AG04450 (cell line): ENCODE data around the gene DHX38. TPM values are rescaled to one million over a fixed set of nuclear protein-coding genes. Genes with fewer than 3 reads are reported as not detected.

Experiments
- CTCF ChIA-PET: fragments of 300-600, 350-600 bp; formaldehyde crosslinking; extraction: SDS; loops from one replicate; lab custom pipeline; 2022; ENCODE audit warnings: antibody characterized with exemption, inconsistent platforms; lab: Charles Lee
- POLR2A ChIA-PET: fragments of 350-600 bp; formaldehyde crosslinking; extraction: SDS; loops from one replicate; lab custom pipeline; 2021; ENCODE audit warnings: antibody characterized with exemption, inconsistent platforms; lab: Yijun Ruan, JAX
- DNase-seq: peaks from one replicate; pipeline ENCODE4 v3.0.0-alpha.2; 2011; ENCODE audit warnings: low read depth, low spot score
- H3K27ac ChIP-seq: one replicate; pipeline ENCODE4 v1.5.1; 2012; ENCODE audit warnings: low read depth, low read length, control low read depth
- H3K27me3 ChIP-seq: one replicate; pipeline ENCODE4 v1.6.0; 2012; ENCODE audit warnings: low read length; ENCODE audit not compliant: control insufficient read depth, insufficient read depth
- H3K4me3 ChIP-seq: 2 replicates; pipeline ENCODE4 v1.5.1; 2011; ENCODE audit warnings: mild to moderate bottlenecking, low read depth, low read length, control low read depth
- H3K9me3 ChIP-seq: 2 replicates; pipeline ENCODE4 v1.5.1; 2012; ENCODE audit warnings: low read length; ENCODE audit not compliant: control insufficient read depth, insufficient read depth
- CTCF ChIP-seq: IDR thresholded peaks from 2 replicates; pipeline ENCODE4 v1.5.1; 2011; ENCODE audit warnings: low read depth, low read length, control low read depth, inconsistent platforms
- polyA plus RNA-seq: library from polyadenylated mRNA; depleted of rRNA; stranded (reverse); fragments of >200 nt; gene quantifications from 2 replicates; pipeline ENCODE4 v1.2.3, GENCODE V29; 2011

The DHX38 gene
- polyA plus RNA-seq, 1 experiment = 26.8 TPM

DNA sequence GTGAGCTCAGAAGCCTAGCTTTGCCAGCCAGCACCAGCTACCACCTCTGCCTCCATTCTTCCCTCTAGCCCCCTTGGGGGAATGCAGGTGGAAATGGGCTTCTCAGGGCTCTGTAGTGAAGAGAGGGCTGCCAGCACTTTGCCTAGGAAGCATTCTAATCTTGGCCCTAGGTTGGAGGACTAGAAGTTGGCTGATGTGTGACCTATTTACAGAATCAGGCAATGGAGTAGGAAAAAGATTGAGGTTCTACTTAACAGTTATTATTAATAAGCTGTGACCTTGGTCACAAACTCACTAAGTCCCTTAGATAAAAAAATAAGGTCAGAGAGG is 19.9 kb downstream of the DHX38 start:
- DNase-seq = no peak
- no peak for TF ChIP-seq CTCF
- CTCF ChIA-PET = interaction anchor here (0.6 to 3.2 kb wide), 2 partner anchors 11 to 1765 kb away, joined by 3 to 13 read pairs; no protein-coding TSS in a partner anchor

GRCh38 chr16:72120026-72120425 is 26.4 kb downstream of the DHX38 start:
- ChIA-PET CTCF (interaction anchor here (1.4 kb wide), 1 partner anchor 1837 kb away, joined by 3 read pairs; no protein-coding TSS in a partner anchor), POLR2A (no interaction called here)
- H3K4me3 ChIP-seq = no peak overlapping the region

More for the DNA sequence above, 19.9 kb downstream of the DHX38 start:
- Histone ChIP-seq H3K27ac (no peak overlapping the region), H3K4me3 (no peak overlapping the region), H3K27me3 (no peaks in the 10 kb centered on the region), H3K9me3 (no peaks in the 10 kb centered on the region)
- POLR2A ChIA-PET = no interaction called here

GRCh38 chr16:72122308-72122707 is 28.7 kb downstream of the DHX38 start:
- ChIA-PET POLR2A (no interaction called here), CTCF (interaction anchor here (0.9 to 1.2 kb wide), 2 partner anchors 345 to 1834 kb away, joined by 3 to 4 read pairs; no protein-coding TSS in a partner anchor)
- no peaks in the 10 kb centered on the region for H3K9me3 ChIP-seq
- no peak for DNase-seq
- no peak overlapping the region for H3K27ac ChIP-seq
- no peaks in the 10 kb centered on the region for H3K27me3 ChIP-seq
- no peak overlapping the region for H3K4me3 ChIP-seq
- no peak for TF ChIP-seq CTCF

More at GRCh38 chr16:72120026-72120425, 26.4 kb downstream of the DHX38 start:
- Histone ChIP-seq H3K9me3 (no peaks in the 10 kb centered on the region), H3K27me3 (no peaks in the 10 kb centered on the region), H3K27ac (no peak overlapping the region)
- no peak for TF ChIP-seq CTCF
- DNase-seq = no peak

DNA sequence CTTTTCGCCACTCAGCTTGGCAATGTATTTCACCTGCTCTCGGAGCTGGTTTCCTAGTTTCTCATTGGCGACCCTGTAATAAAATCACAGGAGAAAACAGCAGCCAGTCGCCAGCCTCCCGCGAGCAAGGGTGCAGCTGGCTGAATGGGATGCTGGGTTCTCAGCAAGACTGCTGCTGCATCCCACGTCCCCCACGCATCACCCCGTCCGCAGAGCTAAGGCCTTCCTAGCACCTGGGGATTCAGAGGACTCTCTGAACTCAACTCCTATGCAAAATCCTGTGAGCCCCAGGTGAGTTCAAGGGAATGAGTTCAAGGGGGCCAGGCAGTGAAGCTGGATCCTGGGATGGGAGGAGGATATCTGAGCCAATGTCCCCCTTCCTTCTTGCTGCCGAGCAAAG is 29.3 kb downstream of the DHX38 start:
- TF ChIP-seq CTCF = no peak
- Histone ChIP-seq H3K27ac (no peak overlapping the region), H3K27me3 (no peaks in the 10 kb centered on the region), H3K4me3 (no peak overlapping the region), H3K9me3 (no peaks in the 10 kb centered on the region)
- DNase-seq = no peak
- ChIA-PET POLR2A (no interaction called here), CTCF (interaction anchor here (1.2 kb wide), 1 partner anchor 1834 kb away, joined by 4 read pairs; no protein-coding TSS in a partner anchor)

GRCh38 chr16:72123426-72123825 is 29.8 kb downstream of the DHX38 start:
- H3K27ac ChIP-seq = no peak overlapping the region
- H3K9me3 ChIP-seq = no peaks in the 10 kb centered on the region
- H3K27me3 ChIP-seq = peaks cover 3% of the 10 kb centered on the region
- TF ChIP-seq CTCF = no peak
- ChIA-PET CTCF (no interaction called here), POLR2A (no interaction called here)
- no peak overlapping the region for H3K4me3 ChIP-seq
- DNase-seq = no peak
